Tibial artery (tissue), 4 donors: ENCODE measurements around the gene PDE8B.

ENCODE experiments used
- DNase-seq, 2 donors: peaks; one replicate each; pipeline ENCODE4 v3.0.0-alpha.2; 2019
- H3K27ac ChIP-seq, 2 donors: fragments of 200-600 bp; sonication (generic) in 1 of 2; 1 replicate in 1 of 2; 2 replicates in 1 of 2; pipeline ENCODE4 v1.5.1; 2018 to 2019; ENCODE audit warnings: mild to moderate bottlenecking in 1 of 2
- H3K27me3 ChIP-seq, 2 donors: fragments of 200-600 bp; sonication (generic) in 1 of 2; one replicate each; pipeline versions ENCODE4 v1.5.1 to v1.6.0; 2016 to 2019
- H3K36me3 ChIP-seq, 3 donors: fragments of 200-600 bp; sonication (generic) in 2 of 3; one replicate each; pipeline ENCODE4 v1.5.1; 2016 to 2019; ENCODE audit warnings: mild to moderate bottlenecking in 2 of 3
- H3K4me1 ChIP-seq, 4 donors: fragments of 200-600 bp; sonication (generic) in 2 of 4; 1 replicate in 3 of 4; 2 replicates in 1 of 4; pipeline ENCODE4 v1.5.1; 2016 to 2019
- H3K4me3 ChIP-seq, 2 donors: fragments of 200-600 bp; sonication (generic) in 1 of 2; 1 replicate in 1 of 2; 2 replicates in 1 of 2; pipeline ENCODE4 v1.5.1; 2018 to 2019; ENCODE audit warnings: mild to moderate bottlenecking in 2 of 2
- H3K9me3 ChIP-seq, 3 donors: fragments of 200-600 bp; sonication (generic) in 1 of 3; one replicate each; pipeline ENCODE4 v1.5.1; 2016 to 2019
- CTCF ChIP-seq, 2 experiments: fragments of 200-600 bp in 1 of 2; fragments of 450-650 bp in 1 of 2; IDR thresholded peaks; one replicate each; pipeline ENCODE4 v1.5.1; 2017 to 2019; ENCODE audit warnings: antibody characterized with exemption in 2 of 2, mild to moderate bottlenecking in 1 of 2, moderate library complexity in 1 of 2
- intact Hi-C: fragments of 100-400 bp; cut with DNase I; formaldehyde crosslinking; loops from one replicate; pipeline ENCODE4 v1.15.0; 2023; ENCODE audit warnings: low total_unique reads

PDE8B gene

GRCh38 chr5:77353251-77353650 lies 142.8 kb downstream of the PDE8B start:
- no peaks in the 10 kb centered on the region for H3K36me3 ChIP-seq
- no peaks in the 10 kb centered on the region for H3K27me3 ChIP-seq
- no peaks in the 10 kb centered on the region for H3K9me3 ChIP-seq
- H3K4me3 ChIP-seq = no peak overlapping the region
- no peak for TF ChIP-seq CTCF (IDR thresholded peaks at IDR 0.05)
- peaks cover 0 to 30% (median under 1%) of the 10 kb centered on the region in 4 donors for H3K4me1 ChIP-seq
- DNase-seq = no peak
- H3K27ac ChIP-seq = no peak overlapping the region
- intact Hi-C loops = no loop called here

GRCh38 chr5:77354454-77354853 lies 144.0 kb downstream of the PDE8B start:
- Histone ChIP-seq H3K27me3 (no peaks in the 10 kb centered on the region), H3K36me3 (no peaks in the 10 kb centered on the region), H3K9me3 (no peaks in the 10 kb centered on the region), H3K4me1 (peaks cover 0 to 42% (median 5%) of the 10 kb centered on the region in 4 donors), H3K27ac (no peak overlapping the region), H3K4me3 (no peak overlapping the region)
- intact Hi-C loops = no loop called here
- no peak for TF ChIP-seq CTCF (IDR thresholded peaks at IDR 0.05)
- no peak for DNase-seq

- TF ChIP-seq CTCF (IDR thresholded peaks at IDR 0.05) = no peak
- peaks cover 0 to 48% (median 5%) of the 10 kb centered on the region in 4 donors for H3K4me1 ChIP-seq
- H3K27ac ChIP-seq = no peak overlapping the region
- H3K4me3 ChIP-seq = no peak overlapping the region
- intact Hi-C loops = no loop called here
- no peaks in the 10 kb centered on the region for H3K36me3 ChIP-seq
- no peak for DNase-seq
- H3K9me3 ChIP-seq = no peaks in the 10 kb centered on the region
- no peaks in the 10 kb centered on the region for H3K27me3 ChIP-seq
Observed at GRCh38 chr5:77355080-77355479, 144.6 kb downstream of the PDE8B start.

- Histone ChIP-seq H3K27me3 (no peaks in the 10 kb centered on the region), H3K36me3 (no peaks in the 10 kb centered on the region), H3K27ac (peak overlapping the region in 1 of 2 donors; percentile 30), H3K9me3 (no peaks in the 10 kb centered on the region), H3K4me3 (no peak overlapping the region), H3K4me1 (peaks cover 0 to 55% (median 5%) of the 10 kb centered on the region in 4 donors)
- intact Hi-C loops = no loop called here
- no peak for DNase-seq
- TF ChIP-seq CTCF (IDR thresholded peaks at IDR 0.05) = no peak
Observed at GRCh38 chr5:77355751-77356150, 145.3 kb downstream of the PDE8B start.

GRCh38 chr5:77356740-77357139 lies 146.3 kb downstream of the PDE8B start:
- Histone ChIP-seq H3K4me1 (peaks cover 0 to 59% (median 5%) of the 10 kb centered on the region in 4 donors), H3K27ac (peak overlapping the region in 1 of 2 donors; percentile 11), H3K4me3 (no peak overlapping the region), H3K9me3 (no peaks in the 10 kb centered on the region), H3K27me3 (no peaks in the 10 kb centered on the region), H3K36me3 (no peaks in the 10 kb centered on the region)
- TF ChIP-seq CTCF (IDR thresholded peaks at IDR 0.05) = no peak
- DNase-seq = no peak
- intact Hi-C loops = no loop called here
